Measurements from ENCODE around the gene TSACC.

TSACC gene

GRCh38 chr1:156387870-156388173 is 49.5 kb downstream of the TSACC start:
- peaks cover 35% of the 10 kb centered on the region for H3K27me3 ChIP-seq (ENCODE audit: low read depth, low read length)
- H3K4me3 ChIP-seq (ENCODE audit: low read depth in 1 of 2, low read length in 2 of 2), result no peak overlapping the region
- H3K27ac ChIP-seq (ENCODE audit: low read length), result no peak overlapping the region
- peaks cover 0 to 5% of the 10 kb centered on the region in 2 donors for H3K4me1 ChIP-seq (ENCODE audit: control insufficient read depth in 1 of 2, insufficient read depth in 2 of 2, low read length in 2 of 2)
- no peaks in the 10 kb centered on the region for H3K9me3 ChIP-seq (ENCODE audit: control insufficient read depth in 1 of 2, low read length in 2 of 2)
- H3K36me3 ChIP-seq (ENCODE audit: control insufficient read depth in 1 of 2, insufficient read depth in 2 of 2, low read length in 2 of 2), result no peaks in the 10 kb centered on the region

DNA sequence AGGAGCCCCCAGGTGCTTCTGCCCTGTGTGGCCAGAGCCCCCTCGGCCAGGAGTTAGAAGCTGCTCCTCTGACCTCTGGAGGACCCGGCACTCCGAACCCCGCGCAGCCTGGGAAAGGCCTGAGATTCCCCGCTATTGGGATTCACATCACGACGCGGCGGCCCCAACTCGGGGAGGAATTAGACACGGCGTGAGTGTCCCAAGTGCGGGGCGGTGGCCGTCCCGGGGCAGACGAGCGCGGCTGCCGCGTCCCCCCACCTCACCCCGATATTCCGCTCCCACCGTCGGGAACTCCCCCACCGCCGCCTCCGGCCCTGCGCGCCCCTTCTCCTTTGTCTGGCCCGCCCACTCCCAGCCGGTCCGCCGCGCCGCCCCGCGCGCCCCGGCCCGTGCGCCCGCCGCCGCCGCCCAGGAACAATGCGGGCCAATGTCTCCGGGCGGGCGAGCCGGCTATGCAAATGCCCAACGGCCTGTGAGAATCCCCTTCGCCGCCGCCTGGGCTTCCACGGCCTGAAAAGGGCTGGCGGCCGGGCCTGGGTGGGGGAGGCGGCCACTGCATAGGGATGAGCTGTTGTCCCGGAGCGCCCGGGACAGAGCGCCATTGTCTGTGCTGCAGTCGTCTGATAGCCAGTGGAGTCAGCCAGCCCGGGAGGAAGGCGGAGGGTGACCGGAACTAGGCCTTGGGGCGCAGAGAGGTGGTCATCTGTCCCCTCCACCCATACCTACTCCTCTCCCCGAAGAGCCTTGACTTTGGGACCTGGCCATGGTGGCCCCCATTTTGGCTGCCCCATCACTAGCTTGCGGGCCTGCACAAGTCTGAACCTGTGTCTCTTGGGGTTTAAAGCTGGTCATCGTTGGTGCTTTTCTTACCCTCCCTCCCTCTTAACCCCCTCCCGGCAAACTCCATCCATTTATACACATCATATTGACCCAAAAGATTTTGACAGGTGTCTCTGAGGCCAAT is 50.1 kb downstream of the TSACC start:
- H3K4me3 ChIP-seq (ENCODE audit: low read depth in 1 of 2, low read length in 2 of 2), result no peak overlapping the region
- H3K27ac ChIP-seq (ENCODE audit: low read length), result no peak overlapping the region
- peaks cover 35% of the 10 kb centered on the region for H3K27me3 ChIP-seq (ENCODE audit: low read depth, low read length)

DNA sequence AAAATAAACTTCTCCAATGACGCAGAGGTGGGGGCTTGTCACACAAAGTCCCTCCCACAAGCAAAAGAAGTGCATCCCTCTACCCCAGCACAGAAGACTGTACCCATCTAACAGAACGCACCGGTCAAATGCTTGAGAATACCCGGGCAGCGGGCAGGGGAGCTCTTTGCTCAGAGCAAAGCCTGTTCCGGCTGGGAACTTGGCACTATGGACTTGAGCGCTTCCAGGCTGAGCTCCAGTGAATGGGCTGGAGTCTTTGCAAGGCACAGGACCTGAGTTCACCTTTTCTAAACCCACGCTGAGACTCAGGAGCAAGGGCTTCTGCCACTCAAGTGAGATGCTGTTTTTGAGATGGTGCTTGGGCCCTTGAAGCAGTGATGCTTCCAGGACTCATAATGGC is 51.0 kb downstream of the TSACC start:
- H3K9me3 ChIP-seq (ENCODE audit: control insufficient read depth in 1 of 2, low read length in 2 of 2), result no peaks in the 10 kb centered on the region
- H3K36me3 ChIP-seq (ENCODE audit: control insufficient read depth in 1 of 2, insufficient read depth in 2 of 2, low read length in 2 of 2), result no peaks in the 10 kb centered on the region
- peaks cover 35% of the 10 kb centered on the region for H3K27me3 ChIP-seq (ENCODE audit: low read depth, low read length)
- peaks cover 0 to 5% of the 10 kb centered on the region in 2 donors for H3K4me1 ChIP-seq (ENCODE audit: control insufficient read depth in 1 of 2, insufficient read depth in 2 of 2, low read length in 2 of 2)
- no peak overlapping the region for H3K27ac ChIP-seq (ENCODE audit: low read length)
- H3K4me3 ChIP-seq (ENCODE audit: low read depth in 1 of 2, low read length in 2 of 2), result no peak overlapping the region

More for the DNA sequence above, 50.1 kb downstream of the TSACC start:
- Histone ChIP-seq H3K9me3 (ENCODE audit: control insufficient read depth in 1 of 2, low read length in 2 of 2) (no peaks in the 10 kb centered on the region), H3K4me1 (ENCODE audit: control insufficient read depth in 1 of 2, insufficient read depth in 2 of 2, low read length in 2 of 2) (peaks cover 0 to 5% of the 10 kb centered on the region in 2 donors), H3K36me3 (ENCODE audit: control insufficient read depth in 1 of 2, insufficient read depth in 2 of 2, low read length in 2 of 2) (no peaks in the 10 kb centered on the region)

GRCh38 chr1:156390469-156391365 is 52.4 kb downstream of the TSACC start:
- no peak overlapping the region for H3K27ac ChIP-seq (ENCODE audit: low read length)
- H3K4me1 ChIP-seq (ENCODE audit: control insufficient read depth in 1 of 2, insufficient read depth in 2 of 2, low read length in 2 of 2), result peaks cover 0 to 5% of the 10 kb centered on the region in 2 donors
- H3K27me3 ChIP-seq (ENCODE audit: low read depth, low read length), result peaks cover 35% of the 10 kb centered on the region
- no peaks in the 10 kb centered on the region for H3K9me3 ChIP-seq (ENCODE audit: control insufficient read depth in 1 of 2, low read length in 2 of 2)
- no peak overlapping the region for H3K4me3 ChIP-seq (ENCODE audit: low read depth in 1 of 2, low read length in 2 of 2)
- H3K36me3 ChIP-seq (ENCODE audit: control insufficient read depth in 1 of 2, insufficient read depth in 2 of 2, low read length in 2 of 2), result no peaks in the 10 kb centered on the region

GRCh38 chr1:156391366-156391677 is 53.0 kb downstream of the TSACC start:
- no peaks in the 10 kb centered on the region for H3K9me3 ChIP-seq (ENCODE audit: control insufficient read depth in 1 of 2, low read length in 2 of 2)
- peaks cover 29% of the 10 kb centered on the region for H3K27me3 ChIP-seq (ENCODE audit: low read depth, low read length)
- H3K4me3 ChIP-seq (ENCODE audit: low read depth in 1 of 2, low read length in 2 of 2), result no peak overlapping the region
- H3K27ac ChIP-seq (ENCODE audit: low read length), result no peak overlapping the region
- H3K4me1 ChIP-seq (ENCODE audit: control insufficient read depth in 1 of 2, insufficient read depth in 2 of 2, low read length in 2 of 2), result peaks cover 0 to 5% of the 10 kb centered on the region in 2 donors
- no peaks in the 10 kb centered on the region for H3K36me3 ChIP-seq (ENCODE audit: control insufficient read depth in 1 of 2, insufficient read depth in 2 of 2, low read length in 2 of 2)

GRCh38 chr1:156391701-156392100 is 53.4 kb downstream of the TSACC start:
- H3K27ac ChIP-seq (ENCODE audit: low read length), result no peak overlapping the region
- peaks cover 0 to 5% of the 10 kb centered on the region in 2 donors for H3K4me1 ChIP-seq (ENCODE audit: control insufficient read depth in 1 of 2, insufficient read depth in 2 of 2, low read length in 2 of 2)
- no peaks in the 10 kb centered on the region for H3K36me3 ChIP-seq (ENCODE audit: control insufficient read depth in 1 of 2, insufficient read depth in 2 of 2, low read length in 2 of 2)
- H3K27me3 ChIP-seq (ENCODE audit: low read depth, low read length), result peaks cover 28% of the 10 kb centered on the region
- H3K4me3 ChIP-seq (ENCODE audit: low read depth in 1 of 2, low read length in 2 of 2), result no peak overlapping the region
- no peaks in the 10 kb centered on the region for H3K9me3 ChIP-seq (ENCODE audit: control insufficient read depth in 1 of 2, low read length in 2 of 2)

GRCh38 chr1:156392452-156392853 is 54.1 kb downstream of the TSACC start:
- Histone ChIP-seq H3K9me3 (ENCODE audit: control insufficient read depth in 1 of 2, low read length in 2 of 2) (no peaks in the 10 kb centered on the region), H3K4me3 (ENCODE audit: low read depth in 1 of 2, low read length in 2 of 2) (no peak overlapping the region), H3K27me3 (ENCODE audit: low read depth, low read length) (peaks cover 25% of the 10 kb centered on the region), H3K27ac (ENCODE audit: low read length) (no peak overlapping the region), H3K36me3 (ENCODE audit: control insufficient read depth in 1 of 2, insufficient read depth in 2 of 2, low read length in 2 of 2) (no peaks in the 10 kb centered on the region), H3K4me1 (ENCODE audit: control insufficient read depth in 1 of 2, insufficient read depth in 2 of 2, low read length in 2 of 2) (peaks cover 0 to 5% of the 10 kb centered on the region in 2 donors)

GRCh38 chr1:156393095-156393494 is 54.8 kb downstream of the TSACC start:
- H3K27me3 ChIP-seq (ENCODE audit: low read depth, low read length), result peaks cover 21% of the 10 kb centered on the region
- H3K4me1 ChIP-seq (ENCODE audit: control insufficient read depth in 1 of 2, insufficient read depth in 2 of 2, low read length in 2 of 2), result peaks cover 0 to 5% of the 10 kb centered on the region in 2 donors
- H3K36me3 ChIP-seq (ENCODE audit: control insufficient read depth in 1 of 2, insufficient read depth in 2 of 2, low read length in 2 of 2), result no peaks in the 10 kb centered on the region
- no peak overlapping the region for H3K4me3 ChIP-seq (ENCODE audit: low read depth in 1 of 2, low read length in 2 of 2)
- no peaks in the 10 kb centered on the region for H3K9me3 ChIP-seq (ENCODE audit: control insufficient read depth in 1 of 2, low read length in 2 of 2)
- H3K27ac ChIP-seq (ENCODE audit: low read length), result no peak overlapping the region

- Histone ChIP-seq H3K27ac (ENCODE audit: low read length) (no peak overlapping the region), H3K27me3 (ENCODE audit: low read depth, low read length) (peaks cover 15% of the 10 kb centered on the region)
These were observed 55.8 kb downstream of the TSACC start for GRCh38 chr1:156394082-156394481.

GRCh38 chr1:156394835-156395461 is 56.6 kb downstream of the TSACC start:
- Histone ChIP-seq H3K27me3 (ENCODE audit: low read depth, low read length) (peaks cover 6% of the 10 kb centered on the region), H3K36me3 (ENCODE audit: control insufficient read depth in 1 of 2, insufficient read depth in 2 of 2, low read length in 2 of 2) (no peaks in the 10 kb centered on the region), H3K9me3 (ENCODE audit: control insufficient read depth in 1 of 2, low read length in 2 of 2) (no peaks in the 10 kb centered on the region), H3K27ac (ENCODE audit: low read length) (no peak overlapping the region), H3K4me3 (ENCODE audit: low read depth in 1 of 2, low read length in 2 of 2) (no peak overlapping the region), H3K4me1 (ENCODE audit: control insufficient read depth in 1 of 2, insufficient read depth in 2 of 2, low read length in 2 of 2) (no peaks in the 10 kb centered on the region)

More at GRCh38 chr1:156394082-156394481, 55.8 kb downstream of the TSACC start:
- Histone ChIP-seq H3K36me3 (ENCODE audit: control insufficient read depth in 1 of 2, insufficient read depth in 2 of 2, low read length in 2 of 2) (no peaks in the 10 kb centered on the region), H3K4me1 (ENCODE audit: control insufficient read depth in 1 of 2, insufficient read depth in 2 of 2, low read length in 2 of 2) (no peaks in the 10 kb centered on the region), H3K4me3 (ENCODE audit: low read depth in 1 of 2, low read length in 2 of 2) (no peak overlapping the region), H3K9me3 (ENCODE audit: control insufficient read depth in 1 of 2, low read length in 2 of 2) (no peaks in the 10 kb centered on the region)

All from muscle layer of duodenum (tissue), 2 donors.